ENCODE data around the gene SPAAR.
"Not testable (repeated sequence)": the region's sequence is repeated elsewhere in the genome, so short reads cannot be mapped to it uniquely, and the experiment has no call there.

Gene SPAAR, protein sequence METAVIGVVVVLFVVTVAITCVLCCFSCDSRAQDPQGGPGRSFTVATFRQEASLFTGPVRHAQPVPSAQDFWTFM

DNA sequence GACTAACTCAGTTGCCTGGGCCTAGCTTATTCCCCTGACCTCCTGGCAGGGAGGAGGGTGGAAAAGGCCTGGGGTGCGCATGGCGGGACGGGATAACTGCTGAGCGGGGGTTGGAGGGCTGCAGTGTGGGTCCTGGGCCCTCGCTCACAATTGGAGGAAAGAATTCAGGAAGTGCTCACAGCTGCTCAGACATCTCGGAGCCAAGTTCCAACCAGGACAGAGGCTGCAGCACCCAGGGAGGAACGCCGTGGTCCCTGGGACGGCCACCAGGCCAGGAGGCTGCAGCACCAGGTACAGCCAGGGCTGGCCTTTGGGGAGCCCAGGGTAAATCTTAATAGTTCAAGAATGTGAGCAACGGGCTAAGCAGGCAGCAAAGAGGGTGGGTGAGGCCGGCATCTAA is at the start of gene SPAAR:
Gene SPAAR, plus strand, starts transcription at position 217 of the 400 bp plus-strand sequence. CDS start 974 bp downstream, outside the sequence.
- H3K4me3 Mint-ChIP-seq = no peak within 1 kb of the TSS
- no peak within 1 kb of the TSS for H3K27ac Mint-ChIP-seq
- ATAC-seq (no peak), DNase-seq (no peak)
- peaks cover 66% of the 10 kb centered on the region for H3K4me1 Mint-ChIP-seq
- H3K27me3 Mint-ChIP-seq = no peaks in the 10 kb centered on the region
- no peaks in the 10 kb centered on the region for H3K9me3 Mint-ChIP-seq

DNA sequence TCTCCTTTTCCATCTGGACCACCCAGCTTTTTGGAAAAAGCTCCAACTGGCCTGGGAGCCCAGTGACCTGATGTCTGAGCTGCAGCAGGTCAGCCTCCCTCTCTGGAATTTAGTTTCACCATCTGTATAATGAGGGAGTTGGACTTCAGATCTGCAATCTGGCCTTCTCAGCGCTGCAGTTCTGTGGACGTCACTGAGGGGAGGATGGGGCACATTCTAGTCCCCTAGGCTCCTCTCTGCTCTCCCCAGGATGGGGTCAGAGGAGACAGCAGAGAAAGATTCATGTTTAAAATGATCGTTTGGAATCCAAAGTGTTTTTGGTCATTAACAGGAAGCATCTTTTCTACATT is 49.3 kb upstream of the SPAAR start:
- H3K4me3 Mint-ChIP-seq = no peak overlapping the region
- H3K27ac Mint-ChIP-seq = no peak overlapping the region
- no peak for DNase-seq
- no peaks in the 10 kb centered on the region for H3K9me3 Mint-ChIP-seq
- no peaks in the 10 kb centered on the region for H3K4me1 Mint-ChIP-seq
- H3K27me3 Mint-ChIP-seq = peaks cover 38% of the 10 kb centered on the region
- no peak for ATAC-seq

DNA sequence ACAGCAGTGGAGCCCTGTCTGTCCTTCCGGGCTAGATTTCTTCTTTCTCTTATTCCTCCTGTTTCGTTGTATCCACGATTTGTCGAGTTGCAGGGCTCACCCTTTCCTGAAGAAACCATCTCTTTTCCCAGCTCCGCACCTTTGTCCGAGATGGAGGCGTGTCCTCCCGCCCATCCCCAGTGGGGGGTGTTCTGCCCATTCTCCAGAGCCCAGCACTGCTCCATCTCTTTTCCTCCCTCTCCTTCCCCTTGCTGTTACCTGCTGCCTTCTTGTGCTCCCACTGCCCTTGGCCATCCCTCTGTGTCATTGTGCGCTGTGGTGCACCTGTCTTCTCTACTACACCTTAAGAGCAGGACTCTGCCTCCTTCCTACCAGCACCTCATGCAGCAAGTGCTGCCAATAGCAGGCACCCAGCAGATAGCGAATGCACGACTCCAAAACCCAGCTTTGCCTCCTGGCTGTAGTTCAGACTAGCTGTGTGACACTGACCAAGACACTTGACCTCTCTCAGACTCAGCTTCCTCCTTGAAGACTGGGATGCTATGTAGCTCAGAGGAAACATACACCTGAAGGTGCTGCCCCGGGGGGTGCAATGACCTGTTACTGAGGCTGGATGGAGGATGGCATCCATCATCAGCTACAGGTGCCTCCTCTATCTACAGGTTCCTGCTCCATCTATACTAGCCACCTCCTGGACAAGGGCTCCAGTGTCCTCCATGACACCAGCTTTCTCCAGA is 48.0 kb upstream of the SPAAR start:
- ATAC-seq = no peak
- no peak for DNase-seq
- no peaks in the 10 kb centered on the region for H3K9me3 Mint-ChIP-seq
- H3K4me3 Mint-ChIP-seq = no peak overlapping the region
- no peaks in the 10 kb centered on the region for H3K4me1 Mint-ChIP-seq
- H3K27me3 Mint-ChIP-seq = peaks cover 42% of the 10 kb centered on the region
- no peak overlapping the region for H3K27ac Mint-ChIP-seq

DNA sequence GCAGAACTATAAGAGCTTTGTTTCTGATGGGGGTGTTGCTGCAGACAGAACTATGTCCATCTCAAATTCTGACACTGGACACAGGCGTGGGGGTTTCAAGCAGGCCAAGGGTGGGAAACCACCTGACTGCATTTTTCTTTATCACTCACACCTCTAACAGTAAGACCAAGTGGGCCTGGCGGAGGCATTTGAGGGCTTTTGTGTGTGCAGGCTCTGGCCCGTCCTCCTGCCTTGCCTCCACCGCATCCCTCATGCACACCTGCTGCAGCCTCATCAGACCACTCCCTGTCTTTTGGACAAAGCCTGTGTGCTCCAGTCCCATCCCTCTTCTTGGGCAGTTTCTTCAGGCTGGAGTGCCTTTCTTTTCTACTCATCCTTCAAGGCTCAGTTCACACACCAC is 47.0 kb upstream of the SPAAR start:
- no peaks in the 10 kb centered on the region for H3K4me1 Mint-ChIP-seq
- no peak overlapping the region for H3K4me3 Mint-ChIP-seq
- DNase-seq (no peak), ATAC-seq (no peak)
- H3K27me3 Mint-ChIP-seq = peaks cover 43% of the 10 kb centered on the region
- no peaks in the 10 kb centered on the region for H3K9me3 Mint-ChIP-seq
- no peak overlapping the region for H3K27ac Mint-ChIP-seq

DNA sequence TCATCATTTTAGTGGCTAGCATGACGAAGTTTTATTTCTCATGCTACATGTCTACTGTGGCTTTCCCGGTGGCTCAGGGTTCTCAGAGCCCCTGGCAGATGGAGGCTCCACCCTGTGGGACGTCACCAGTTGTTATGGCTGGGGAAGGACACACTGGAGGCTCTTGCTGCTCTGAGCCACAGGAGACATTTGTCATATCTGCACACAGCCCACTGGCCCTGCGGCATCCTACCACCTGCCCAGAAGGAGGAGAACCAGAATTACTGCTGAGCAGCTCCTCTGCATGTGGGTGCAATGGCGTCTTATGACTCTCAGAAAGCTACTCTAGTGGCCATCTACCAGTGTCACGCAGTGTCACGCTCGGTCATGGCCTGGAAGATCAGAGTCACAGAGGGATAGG is 45.7 kb upstream of the SPAAR start:
- no peak for ATAC-seq
- Mint-ChIP-seq H3K27me3 (peaks cover 51% of the 10 kb centered on the region), H3K4me3 (no peak overlapping the region)

DNA sequence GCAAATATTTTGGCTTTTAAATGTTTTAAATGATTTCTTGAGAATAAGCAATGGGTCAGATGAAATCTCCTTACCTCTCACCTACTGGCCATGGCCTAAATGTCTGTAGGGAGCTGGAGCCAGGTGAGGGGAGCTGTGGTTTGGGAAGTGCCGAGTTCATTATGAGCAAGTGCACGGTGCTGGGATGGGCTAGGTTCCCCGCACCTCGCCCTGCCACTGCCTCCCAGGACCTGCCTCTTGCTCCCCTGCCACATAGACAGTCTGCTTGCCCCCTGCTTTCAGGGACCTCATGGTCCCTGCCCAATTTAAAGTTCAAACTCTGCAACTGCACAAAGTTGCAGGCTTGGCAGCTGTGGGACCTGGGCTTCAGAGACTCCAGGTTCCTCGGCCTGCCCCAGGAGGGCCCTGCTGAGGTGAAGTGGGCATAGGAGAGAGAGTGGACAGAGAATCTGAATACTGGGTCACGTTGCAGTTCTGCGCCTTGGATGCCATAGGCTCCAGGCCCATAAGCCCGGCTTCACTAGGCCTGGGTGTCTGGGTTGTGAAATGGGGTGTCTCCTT is 44.5 kb upstream of the SPAAR start:
- Mint-ChIP-seq H3K4me1 (no peaks in the 10 kb centered on the region), H3K4me3 (no peak overlapping the region), H3K9me3 (no peaks in the 10 kb centered on the region), H3K27ac (no peak overlapping the region), H3K27me3 (peaks cover 51% of the 10 kb centered on the region)
- DNase-seq (no peak), ATAC-seq (no peak)

More for the DNA sequence above, 45.7 kb upstream of the SPAAR start:
- Mint-ChIP-seq H3K4me1 (no peaks in the 10 kb centered on the region), H3K9me3 (no peaks in the 10 kb centered on the region), H3K27ac (no peak overlapping the region)
- DNase-seq = no peak

DNA sequence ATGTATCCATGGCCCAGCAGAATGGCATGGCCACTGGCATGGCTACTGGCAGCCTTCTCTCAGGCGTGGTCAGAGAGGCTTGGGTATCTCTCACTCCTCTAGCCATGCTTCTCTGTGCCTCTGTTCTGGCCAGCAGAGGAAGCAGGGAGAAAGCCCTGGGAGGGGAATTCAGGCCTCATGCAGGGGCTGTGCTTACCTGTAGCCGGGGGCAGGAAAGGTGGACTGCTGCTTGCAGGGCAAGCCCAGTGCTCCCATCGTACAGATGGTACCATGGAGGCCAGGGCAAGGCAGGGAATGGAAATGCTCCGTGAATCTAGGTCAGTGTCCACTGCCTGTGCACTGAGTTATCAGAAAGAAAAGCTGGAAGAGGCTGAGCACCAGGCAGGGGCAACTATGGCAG is 41.8 kb upstream of the SPAAR start:
- H3K4me1 Mint-ChIP-seq = no peaks in the 10 kb centered on the region
- peak overlapping the region in 1 of 2 donors; percentile 48 for H3K27ac Mint-ChIP-seq
- no peaks in the 10 kb centered on the region for H3K9me3 Mint-ChIP-seq
- ATAC-seq (no peak), DNase-seq (no peak)
- peaks cover 29% of the 10 kb centered on the region for H3K27me3 Mint-ChIP-seq
- no peak overlapping the region for H3K4me3 Mint-ChIP-seq

DNA sequence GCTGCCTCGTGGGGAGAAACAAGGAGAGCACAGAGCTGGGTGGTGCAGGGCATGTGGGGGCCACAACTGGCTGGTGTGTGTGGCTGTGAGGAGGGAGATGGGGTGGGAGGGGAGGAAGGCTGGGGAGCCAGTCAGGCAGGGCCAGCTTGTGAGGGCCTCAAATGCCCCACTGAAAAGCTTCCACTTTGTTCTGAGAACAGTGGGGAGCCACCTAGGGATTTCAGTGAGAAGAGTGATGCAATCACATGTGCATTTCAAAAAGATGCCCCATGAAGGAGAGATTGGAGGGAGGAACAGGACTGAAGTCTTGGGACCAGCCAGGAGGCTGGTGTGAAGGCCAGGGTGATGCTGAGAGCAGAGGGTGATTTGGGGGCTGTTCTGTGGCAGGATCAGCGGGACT is 40.4 kb upstream of the SPAAR start:
- Mint-ChIP-seq H3K4me1 (no peaks in the 10 kb centered on the region), H3K9me3 (no peaks in the 10 kb centered on the region), H3K4me3 (no peak overlapping the region), H3K27me3 (peaks cover 24% of the 10 kb centered on the region), H3K27ac (peak overlapping the region in 1 of 2 donors; percentile 56)
- no peak for ATAC-seq
- DNase-seq = no peak

DNA sequence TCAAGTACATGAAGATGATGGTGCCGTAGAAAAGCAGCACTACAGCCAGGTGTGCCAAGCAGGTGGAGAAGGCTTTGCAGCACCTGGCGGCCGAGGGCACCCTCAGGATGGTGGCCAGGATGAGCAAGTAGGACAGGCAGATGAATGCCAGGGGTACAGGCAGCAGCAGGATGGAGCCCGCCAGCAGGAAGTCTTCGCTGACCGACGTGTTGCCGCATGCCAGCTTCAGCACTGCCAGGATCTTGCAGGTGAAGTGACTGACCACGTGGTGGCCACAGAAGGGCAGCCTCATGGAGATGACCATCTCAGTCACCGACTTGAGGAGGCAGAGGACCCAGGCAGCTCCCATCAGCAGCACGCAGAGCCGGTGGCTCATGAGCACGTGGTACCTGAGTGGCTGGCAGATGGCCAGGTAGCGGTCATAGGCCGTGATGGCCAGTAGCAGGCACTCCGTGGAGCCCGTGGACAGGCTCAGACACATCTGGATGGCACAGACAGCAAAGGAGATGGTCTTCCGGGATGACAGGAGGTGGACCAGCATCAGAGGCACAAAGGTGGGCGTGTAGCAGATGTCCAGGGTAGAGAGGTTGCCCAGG is 39.6 kb upstream of the SPAAR start:
- no peak for ATAC-seq
- Mint-ChIP-seq H3K4me1 (no peaks in the 10 kb centered on the region), H3K9me3 (no peaks in the 10 kb centered on the region), H3K4me3 (no peak overlapping the region), H3K27me3 (peaks cover 16% of the 10 kb centered on the region), H3K27ac (peak overlapping the region in 1 of 2 donors; percentile 64)
- DNase-seq = no peak

DNA sequence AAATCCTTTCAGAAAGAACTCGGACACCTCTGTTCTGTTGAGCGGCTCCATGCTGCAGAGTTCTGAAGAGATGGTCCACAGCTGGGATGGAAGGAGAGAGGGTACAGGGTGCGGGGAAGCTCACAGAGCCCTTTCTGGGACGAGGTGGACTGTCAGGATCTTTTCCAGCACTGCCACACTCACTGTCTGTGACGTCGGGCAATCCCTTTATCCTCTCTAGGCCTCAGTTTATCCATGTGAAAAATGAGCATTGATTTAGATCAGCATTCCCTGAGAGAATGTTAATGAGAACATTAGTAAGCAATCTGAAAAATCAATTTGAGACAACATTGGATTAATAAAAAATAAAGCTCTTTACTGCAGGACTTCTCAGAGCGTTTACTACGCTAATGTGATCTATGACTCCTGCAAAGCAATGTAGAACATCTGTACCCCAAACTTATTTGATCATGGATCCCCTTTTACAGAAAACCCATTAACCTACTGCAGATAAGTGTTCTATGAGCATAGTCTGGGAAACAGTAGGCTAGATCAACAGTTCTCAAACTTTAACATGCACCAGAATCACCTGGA is 38.9 kb upstream of the SPAAR start, which contains the start of gene OR13J1:
Gene OR13J1, minus strand, starts transcription at position 51 of the 573 bp plus-strand sequence. Its CDS starts 0 bp downstream, at position 51.
- H3K4me1 Mint-ChIP-seq = no peaks in the 10 kb centered on the region
- peak within 1 kb of the TSS in 1 of 2 donors; percentile 64 for H3K27ac Mint-ChIP-seq
- H3K27me3 Mint-ChIP-seq = peaks cover 9% of the 10 kb centered on the region

DNA sequence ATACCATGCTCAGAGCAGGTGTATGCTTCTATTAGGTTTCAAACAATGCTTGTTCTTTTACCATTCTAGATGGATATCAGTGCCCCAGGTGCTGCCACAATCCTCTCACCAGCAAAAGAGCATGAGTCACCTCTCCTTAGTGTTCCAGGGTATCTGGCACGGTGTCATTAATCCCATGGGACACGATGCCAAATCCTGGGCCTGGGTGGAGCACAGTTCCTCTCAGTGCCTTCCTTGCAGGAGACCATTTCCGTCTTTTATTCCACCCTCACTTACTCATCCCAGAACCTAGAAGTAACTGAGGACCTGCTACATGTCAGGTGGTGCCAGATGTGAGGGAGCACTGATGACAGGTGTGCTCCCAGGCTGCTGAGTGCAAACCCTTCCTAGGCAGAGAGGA is 37.7 kb upstream of the SPAAR start:
- H3K9me3 Mint-ChIP-seq = no peaks in the 10 kb centered on the region
- no peak overlapping the region for H3K4me3 Mint-ChIP-seq
- peaks cover 9% of the 10 kb centered on the region for H3K27me3 Mint-ChIP-seq
- H3K27ac Mint-ChIP-seq = no peak overlapping the region
- H3K4me1 Mint-ChIP-seq = no peaks in the 10 kb centered on the region
- ATAC-seq (no peak), DNase-seq (no peak)

More for the DNA sequence above, 38.9 kb upstream of the SPAAR start, which contains the start of gene OR13J1:
- DNase-seq (no peak), ATAC-seq (no peak)
- H3K9me3 Mint-ChIP-seq = no peaks in the 10 kb centered on the region
- no peak within 1 kb of the TSS for H3K4me3 Mint-ChIP-seq

DNA sequence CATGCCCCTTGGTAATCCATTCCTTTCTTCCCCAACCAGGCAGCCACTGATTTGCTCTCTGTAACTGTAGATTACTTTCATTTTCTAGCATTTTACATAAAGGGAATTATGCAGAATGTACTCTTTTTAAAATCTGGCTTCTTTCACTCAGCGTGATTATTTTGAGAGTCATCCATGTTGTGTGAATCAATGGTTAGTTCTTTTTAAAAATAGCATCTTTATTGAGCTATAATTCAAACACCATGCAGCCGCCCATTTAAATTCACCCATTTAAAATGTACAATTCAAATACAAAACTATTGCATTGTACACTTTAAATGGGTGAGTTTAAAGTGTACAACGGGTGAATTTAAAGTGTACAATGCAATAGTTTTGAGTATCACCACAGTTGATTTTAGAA is 36.8 kb upstream of the SPAAR start:
- Mint-ChIP-seq H3K9me3 (peaks cover 4 to 6% of the 10 kb centered on the region in 2 donors), H3K4me3 (no peak overlapping the region), H3K4me1 (no peaks in the 10 kb centered on the region), H3K27me3 (peaks cover 6% of the 10 kb centered on the region), H3K27ac (no peak overlapping the region)
- ATAC-seq = no peak
- no peak for DNase-seq

DNA sequence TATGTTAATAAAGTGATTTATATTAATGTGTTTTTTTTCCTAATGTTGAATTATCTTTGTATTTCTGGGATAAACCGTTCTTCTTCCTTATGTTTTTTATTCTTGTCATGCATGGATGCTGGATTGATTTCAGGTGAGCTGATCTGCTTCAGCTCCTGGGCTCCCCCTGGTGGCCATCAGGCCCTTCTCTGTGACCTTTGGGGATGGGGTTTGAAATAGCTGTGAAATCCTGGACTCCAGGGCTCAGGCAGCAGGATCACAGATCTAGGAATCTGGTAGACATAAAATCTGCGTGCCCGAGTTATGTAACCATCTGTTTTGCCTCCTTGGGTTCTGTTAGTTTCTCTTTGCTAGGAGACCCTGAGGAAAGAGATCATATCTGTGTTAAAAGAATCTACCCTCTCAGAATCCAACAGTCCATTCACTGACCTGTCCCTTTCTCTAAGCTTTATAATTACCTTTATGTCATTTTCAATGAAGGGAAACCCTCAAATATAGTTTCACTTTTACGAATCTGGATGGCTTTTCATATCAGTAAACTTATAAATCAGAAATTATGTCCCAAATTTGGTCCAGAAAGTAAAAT is 26.9 kb upstream of the SPAAR start:
- Mint-ChIP-seq H3K4me3 (no peak overlapping the region), H3K27ac (no peak overlapping the region), H3K27me3 (no peaks in the 10 kb centered on the region), H3K4me1 (no peaks in the 10 kb centered on the region), H3K9me3 (peaks cover 6% of the 10 kb centered on the region in 2 donors)
- peak; percentile 67 for ATAC-seq
- DNase-seq = peak; percentile 64 to 68

DNA sequence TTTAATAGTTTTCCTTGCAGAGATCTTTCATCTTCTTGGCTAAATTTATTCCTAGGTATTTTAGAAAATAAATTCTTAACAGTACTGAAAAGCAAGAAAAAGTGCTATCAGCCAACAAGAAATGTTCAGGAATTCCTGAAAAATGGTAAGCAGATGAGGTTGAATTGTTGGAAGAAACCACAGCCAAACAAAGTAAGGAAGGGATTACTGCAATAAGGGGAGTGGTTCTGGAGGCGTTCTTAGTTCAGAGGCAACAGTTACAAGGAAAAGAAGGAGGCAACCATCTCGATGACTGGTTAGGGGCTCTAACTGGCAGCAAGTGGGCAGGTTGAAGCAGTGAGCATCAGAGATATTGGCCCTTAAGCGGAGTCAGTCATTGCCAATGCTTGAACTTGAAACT is 26.3 kb upstream of the SPAAR start:
- ATAC-seq = no peak
- Mint-ChIP-seq H3K4me3 (no peak overlapping the region), H3K4me1 (no peaks in the 10 kb centered on the region), H3K27ac (no peak overlapping the region), H3K27me3 (no peaks in the 10 kb centered on the region), H3K9me3 (no peaks in the 10 kb centered on the region)
- DNase-seq = no peak

DNA sequence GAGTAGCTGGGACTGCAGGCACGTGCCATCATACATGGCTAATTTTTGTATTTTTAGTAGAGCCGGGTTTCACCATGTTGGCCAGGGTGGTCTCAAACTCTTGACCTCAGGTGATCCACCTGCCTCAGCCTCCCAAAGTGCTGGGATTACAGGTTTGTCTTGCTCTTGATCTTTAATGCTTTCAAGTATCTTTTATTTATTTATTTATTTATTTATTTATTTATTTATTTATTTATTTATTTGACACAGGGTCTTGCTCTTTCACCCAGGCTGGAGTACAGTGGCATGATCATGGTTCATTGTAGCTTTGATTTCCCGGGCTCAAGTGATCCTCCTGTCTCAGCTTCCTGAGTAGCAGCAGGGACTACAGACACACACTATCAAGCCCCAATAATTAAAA is 24.4 kb upstream of the SPAAR start:
- peak overlapping the region in 1 of 2 donors; percentile 48 for H3K27ac Mint-ChIP-seq
- not testable (repeated sequence) for DNase-seq, H3K4me3 Mint-ChIP-seq, H3K9me3 Mint-ChIP-seq, H3K27me3 Mint-ChIP-seq, ATAC-seq, H3K4me1 Mint-ChIP-seq
